ENCODE results near the gene COL9A1. TPM values are rescaled to one million over a fixed set of nuclear protein-coding genes. Genes with fewer than 3 reads are reported as not detected.
A peak's percentile ranks its signal among the peaks of the same experiment; 100 is the strongest.

Gene COL9A1
- polyA plus RNA-seq, 3 donors = not detected

DNA sequence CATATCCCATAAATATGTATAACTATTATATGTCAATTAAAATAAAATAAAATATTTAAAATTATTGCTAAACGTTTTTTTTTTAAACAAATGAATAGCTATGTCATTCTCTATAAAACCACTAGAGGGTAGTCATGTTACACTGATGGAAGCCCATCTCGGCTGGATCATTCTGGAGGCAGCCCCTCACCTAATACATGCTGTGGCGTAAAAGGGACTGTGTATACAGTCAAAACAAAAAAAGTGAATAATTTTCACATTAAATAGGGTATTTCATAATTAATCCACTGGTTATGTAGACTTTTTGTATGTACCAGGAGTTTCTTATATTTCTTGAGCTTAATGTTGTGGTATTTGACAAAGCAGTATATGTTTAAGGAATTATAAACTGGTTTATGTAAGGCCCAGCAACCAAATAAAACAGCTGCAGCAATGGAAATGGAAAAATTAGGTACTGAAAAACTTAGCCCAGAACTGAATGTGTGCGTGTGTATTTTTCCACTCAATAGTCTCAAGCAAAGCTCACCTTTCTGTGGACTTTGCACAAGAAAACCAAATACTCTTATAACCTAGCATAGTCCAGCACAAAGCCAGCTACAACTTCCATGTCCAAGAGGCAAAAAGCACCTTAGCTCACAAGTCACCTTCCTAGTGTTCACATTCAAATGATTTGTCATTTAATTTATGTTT is 81.7 kb downstream of the COL9A1 start:
- intact Hi-C loops (cut with micrococcal nuclease) = no loop called here
- Histone ChIP-seq H3K27me3 (ENCODE audit: control insufficient read depth in 2 of 2, insufficient read depth in 2 of 2, low read length in 2 of 2) (no peaks in the 10 kb centered on the region), H3K36me3 (replicated peaks in 1 of 2; ENCODE audit: control insufficient read depth in 1 of 2, insufficient read depth in 2 of 2, low read length in 2 of 2) (no peaks in the 10 kb centered on the region), H3K27ac (ENCODE audit: low read depth in 1 of 2, low read length in 2 of 2) (no peak overlapping the region), H3K4me1 (ENCODE audit: control insufficient read depth in 1 of 2, insufficient read depth in 2 of 2, low read length in 2 of 2) (no peaks in the 10 kb centered on the region), H3K4me2 (replicated peaks; ENCODE audit: extremely low read depth, low read length, poor library complexity, severe bottlenecking) (no peak overlapping the region), H2AFZ (ENCODE audit: insufficient read depth, low read depth, low read length, poor library complexity, severe bottlenecking) (no peak overlapping the region), H3K79me2 (ENCODE audit: insufficient read depth, low read length) (no peaks in the 10 kb centered on the region), H4K20me1 (ENCODE audit: insufficient read depth, low read length) (no peaks in the 10 kb centered on the region), H3K4me3 (replicated peaks in 1 of 3; ENCODE audit: low read depth in 2 of 3, low read length in 3 of 3) (no peak overlapping the region), H3K9ac (ENCODE audit: insufficient read depth, low read length, poor library complexity, severe bottlenecking) (no peak overlapping the region), H3K9me3 (replicated peaks in 1 of 2; ENCODE audit: control insufficient read depth in 1 of 2, insufficient read depth in 1 of 2, low read length in 2 of 2) (no peaks in the 10 kb centered on the region)
- no peak overlapping the region for H3K4me3 Mint-ChIP-seq
- no peaks in the 10 kb centered on the region for H3K4me1 Mint-ChIP-seq
- no peaks in the 10 kb centered on the region for H3K9me3 Mint-ChIP-seq
- H3K36me3 Mint-ChIP-seq = no peaks in the 10 kb centered on the region
- peak in 1 of 3 donors; percentile 4 for DNase-seq
- peaks cover 1 to 3% (median 2%) of the 10 kb centered on the region in 3 donors for H3K27me3 Mint-ChIP-seq (ENCODE audit: low read depth in 3 of 3)
- no CpG with 5 or more reads among the region's 4 CpGs for WGBS (ENCODE audit: insufficient coverage)
- TF ChIP-seq, protein P1, sequence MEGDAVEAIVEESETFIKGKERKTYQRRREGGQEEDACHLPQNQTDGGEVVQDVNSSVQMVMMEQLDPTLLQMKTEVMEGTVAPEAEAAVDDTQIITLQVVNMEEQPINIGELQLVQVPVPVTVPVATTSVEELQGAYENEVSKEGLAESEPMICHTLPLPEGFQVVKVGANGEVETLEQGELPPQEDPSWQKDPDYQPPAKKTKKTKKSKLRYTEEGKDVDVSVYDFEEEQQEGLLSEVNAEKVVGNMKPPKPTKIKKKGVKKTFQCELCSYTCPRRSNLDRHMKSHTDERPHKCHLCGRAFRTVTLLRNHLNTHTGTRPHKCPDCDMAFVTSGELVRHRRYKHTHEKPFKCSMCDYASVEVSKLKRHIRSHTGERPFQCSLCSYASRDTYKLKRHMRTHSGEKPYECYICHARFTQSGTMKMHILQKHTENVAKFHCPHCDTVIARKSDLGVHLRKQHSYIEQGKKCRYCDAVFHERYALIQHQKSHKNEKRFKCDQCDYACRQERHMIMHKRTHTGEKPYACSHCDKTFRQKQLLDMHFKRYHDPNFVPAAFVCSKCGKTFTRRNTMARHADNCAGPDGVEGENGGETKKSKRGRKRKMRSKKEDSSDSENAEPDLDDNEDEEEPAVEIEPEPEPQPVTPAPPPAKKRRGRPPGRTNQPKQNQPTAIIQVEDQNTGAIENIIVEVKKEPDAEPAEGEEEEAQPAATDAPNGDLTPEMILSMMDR (IDR thresholded peaks at IDR 0.05) = peak; percentile 81
- H3K27ac Mint-ChIP-seq = no peak overlapping the region

DNA sequence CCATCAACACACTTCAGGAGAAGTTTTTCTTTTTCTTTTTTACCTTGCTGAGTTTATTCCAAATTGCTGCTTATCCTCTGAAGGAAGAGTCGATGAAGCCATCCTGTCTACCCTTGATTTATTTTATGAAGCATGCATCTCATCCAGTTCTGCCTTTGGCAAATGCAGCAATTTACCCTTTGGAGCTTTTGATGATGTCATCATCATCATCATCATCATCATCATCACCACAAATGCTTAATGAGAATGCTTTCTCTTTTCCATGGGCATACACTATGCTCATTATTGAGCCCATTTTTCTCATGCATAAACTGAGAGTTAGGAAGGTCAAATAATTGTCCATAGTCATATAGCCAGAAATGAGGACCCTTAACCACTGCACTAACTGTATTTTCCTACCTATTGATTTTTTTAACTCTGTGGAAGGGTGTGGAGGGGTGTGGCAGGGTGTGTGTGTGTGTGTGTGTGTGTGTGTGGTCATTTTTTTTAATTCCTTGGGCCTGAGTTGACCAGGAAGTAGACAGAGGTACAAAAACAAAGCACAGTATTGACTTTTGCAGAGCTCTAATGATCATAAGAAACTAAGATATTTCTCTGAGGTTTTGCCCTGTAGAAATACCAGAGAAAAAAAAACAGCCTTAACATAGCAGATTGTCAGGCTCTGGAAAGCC is 82.8 kb downstream of the COL9A1 start:
- Histone ChIP-seq H3K9ac (ENCODE audit: insufficient read depth, low read length, poor library complexity, severe bottlenecking) (no peak overlapping the region), H3K27me3 (ENCODE audit: control insufficient read depth in 2 of 2, insufficient read depth in 2 of 2, low read length in 2 of 2) (no peaks in the 10 kb centered on the region), H4K20me1 (ENCODE audit: insufficient read depth, low read length) (no peaks in the 10 kb centered on the region), H3K36me3 (replicated peaks in 1 of 2; ENCODE audit: control insufficient read depth in 1 of 2, insufficient read depth in 2 of 2, low read length in 2 of 2) (no peaks in the 10 kb centered on the region), H3K4me2 (replicated peaks; ENCODE audit: extremely low read depth, low read length, poor library complexity, severe bottlenecking) (no peak overlapping the region), H3K27ac (ENCODE audit: low read depth in 1 of 2, low read length in 2 of 2) (no peak overlapping the region), H3K4me3 (replicated peaks in 1 of 3; ENCODE audit: low read depth in 2 of 3, low read length in 3 of 3) (no peak overlapping the region), H2AFZ (ENCODE audit: insufficient read depth, low read depth, low read length, poor library complexity, severe bottlenecking) (no peak overlapping the region), H3K9me3 (replicated peaks in 1 of 2; ENCODE audit: control insufficient read depth in 1 of 2, insufficient read depth in 1 of 2, low read length in 2 of 2) (no peaks in the 10 kb centered on the region), H3K79me2 (ENCODE audit: insufficient read depth, low read length) (no peaks in the 10 kb centered on the region), H3K4me1 (ENCODE audit: control insufficient read depth in 1 of 2, insufficient read depth in 2 of 2, low read length in 2 of 2) (no peaks in the 10 kb centered on the region)
- no peaks in the 10 kb centered on the region for H3K4me1 Mint-ChIP-seq
- WGBS (ENCODE audit: insufficient coverage) = 100% methylated on average over 1 of the region's 1 CpG
- H3K9me3 Mint-ChIP-seq = no peaks in the 10 kb centered on the region
- TF ChIP-seq, protein P1 (IDR thresholded peaks at IDR 0.05) = no peak
- H3K27me3 Mint-ChIP-seq (ENCODE audit: low read depth in 3 of 3) = peaks cover 1 to 2% (median 1%) of the 10 kb centered on the region in 3 donors
- intact Hi-C loops (cut with micrococcal nuclease) = no loop called here
- H3K27ac Mint-ChIP-seq = no peak overlapping the region
- DNase-seq = no peak
- H3K4me3 Mint-ChIP-seq = no peak overlapping the region
- H3K36me3 Mint-ChIP-seq = no peaks in the 10 kb centered on the region

Data from CD14-positive monocyte (primary cell).